CD4-positive, alpha-beta T cell treated with Interleukin-17A for 1 hour (primary cell): ENCODE results near the gene NUAK2.

Experiments
- DNase-seq: peaks from one replicate; pipeline ENCODE4 v3.0.0-alpha.2; 2020

The NUAK2 gene

DNA sequence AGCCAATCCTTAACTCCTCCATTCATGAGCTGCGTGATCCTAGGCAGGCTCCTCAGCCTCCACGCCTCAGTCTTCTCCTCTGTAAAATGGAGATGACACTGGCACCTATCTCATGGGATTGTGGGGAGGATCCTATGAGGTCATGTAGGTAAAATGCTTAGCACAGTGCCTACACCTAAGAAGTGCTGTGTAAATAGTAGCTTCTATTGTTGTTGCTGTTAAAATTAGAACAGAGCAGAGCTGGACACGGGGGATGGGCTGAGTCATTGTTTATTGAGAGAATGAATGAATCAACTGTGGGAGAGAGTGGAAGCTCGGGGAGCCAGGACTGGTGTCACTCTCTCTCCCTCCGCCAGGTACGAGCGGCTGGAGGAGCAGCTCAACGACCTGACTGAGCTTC, 50.8 kb downstream of the NUAK2 start:
- no peak for DNase-seq

DNA sequence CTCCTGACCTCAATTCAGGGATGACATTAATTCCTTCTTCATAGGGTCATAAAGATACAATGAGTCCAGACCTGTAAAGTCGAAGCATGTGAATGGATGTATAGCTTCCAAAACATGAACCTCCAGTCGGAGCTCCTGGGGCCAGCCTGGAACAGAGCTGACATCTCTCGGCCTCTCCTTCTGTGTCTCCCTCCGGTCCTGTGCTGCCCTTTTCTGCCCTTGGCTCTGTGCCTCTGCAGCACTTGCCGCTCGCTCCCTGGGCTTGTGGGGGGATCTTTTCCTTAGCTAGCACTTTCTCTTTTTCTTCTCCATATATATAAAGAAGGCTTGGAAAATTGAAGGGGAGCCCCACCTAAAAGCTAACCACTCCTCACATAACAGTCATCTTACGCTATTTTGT, 51.3 kb downstream of the NUAK2 start:
- DNase-seq: no peak

DNA sequence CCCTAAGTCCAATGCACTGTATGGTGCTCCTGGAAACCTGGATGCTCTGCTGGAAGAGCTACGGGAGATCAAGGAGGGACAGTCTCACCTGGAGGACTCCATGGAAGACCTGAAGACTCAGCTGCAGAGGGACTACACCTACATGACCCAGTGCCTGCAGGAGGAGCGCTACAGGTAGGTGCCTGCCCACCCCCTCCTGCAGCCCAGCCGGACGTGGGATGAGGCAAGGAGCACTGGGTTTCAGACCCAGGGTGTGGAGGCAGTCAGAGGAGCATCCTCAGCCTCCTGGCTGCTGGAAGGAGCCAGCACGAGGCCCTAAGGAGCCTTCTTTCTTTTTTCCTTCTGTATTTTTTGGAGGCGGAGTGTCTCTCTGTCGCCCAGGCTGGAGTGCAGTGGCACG, 51.8 kb downstream of the NUAK2 start:
- DNase-seq: no peak

DNA sequence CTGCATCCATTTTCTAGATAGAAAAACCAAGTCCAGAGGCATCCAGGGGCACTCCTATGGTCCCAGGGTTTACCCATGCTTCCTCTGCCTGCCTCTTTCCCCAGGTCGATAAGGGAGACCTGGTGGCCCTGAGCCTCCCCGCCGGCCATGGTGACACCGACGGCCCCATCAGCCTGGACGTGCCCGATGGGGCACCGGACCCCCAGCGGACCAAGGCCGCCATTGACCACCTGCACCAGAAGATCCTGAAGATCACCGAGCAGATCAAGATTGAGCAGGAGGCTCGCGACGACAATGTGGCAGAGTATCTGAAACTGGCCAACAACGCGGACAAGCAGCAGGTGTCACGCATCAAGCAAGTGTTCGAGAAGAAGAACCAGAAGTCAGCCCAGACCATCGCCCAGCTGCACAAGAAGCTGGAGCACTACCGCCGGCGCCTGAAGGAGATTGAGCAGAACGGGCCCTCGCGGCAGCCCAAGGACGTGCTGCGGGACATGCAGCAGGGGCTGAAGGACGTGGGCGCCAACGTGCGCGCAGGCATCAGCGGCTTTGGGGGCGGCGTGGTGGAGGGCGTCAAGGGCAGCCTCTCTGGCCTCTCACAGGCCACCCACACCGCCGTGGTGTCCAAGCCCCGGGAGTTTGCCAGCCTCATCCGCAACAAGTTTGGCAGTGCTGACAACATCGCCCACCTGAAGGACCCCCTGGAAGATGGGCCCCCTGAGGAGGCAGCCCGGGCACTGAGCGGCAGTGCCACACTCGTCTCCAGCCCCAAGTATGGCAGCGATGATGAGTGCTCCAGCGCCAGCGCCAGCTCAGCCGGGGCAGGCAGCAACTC, 52.5 kb downstream of the NUAK2 start:
- no peak for DNase-seq

DNA sequence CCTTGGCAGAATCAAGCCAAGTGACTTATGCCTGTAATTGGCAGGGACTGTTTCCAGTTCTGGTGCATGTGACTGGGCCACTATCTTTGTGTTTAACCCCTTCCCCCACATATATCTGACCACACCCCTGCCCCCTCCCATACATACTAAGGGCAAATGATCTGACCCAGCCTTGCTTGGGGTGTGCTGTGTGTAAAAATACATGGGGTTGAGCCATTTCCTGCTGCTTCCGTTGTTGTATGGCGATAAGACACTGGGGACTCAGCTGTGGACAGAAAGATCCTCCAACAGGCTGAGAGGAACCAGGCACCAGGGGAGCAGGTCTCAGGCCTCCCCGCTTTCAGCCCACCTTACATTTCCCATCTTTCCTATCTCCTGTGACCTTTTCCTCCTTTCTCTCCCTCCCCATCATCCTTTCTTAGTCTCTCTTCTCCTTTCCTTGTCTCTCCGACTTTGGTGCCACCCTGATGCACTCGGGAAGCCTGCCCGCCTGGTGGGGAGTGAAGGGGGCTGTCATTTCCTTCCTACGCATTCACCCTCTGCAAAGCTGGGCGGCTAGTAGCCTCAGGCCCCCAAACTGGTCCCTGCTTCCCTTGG, 54.1 kb downstream of the NUAK2 start:
- no peak for DNase-seq

DNA sequence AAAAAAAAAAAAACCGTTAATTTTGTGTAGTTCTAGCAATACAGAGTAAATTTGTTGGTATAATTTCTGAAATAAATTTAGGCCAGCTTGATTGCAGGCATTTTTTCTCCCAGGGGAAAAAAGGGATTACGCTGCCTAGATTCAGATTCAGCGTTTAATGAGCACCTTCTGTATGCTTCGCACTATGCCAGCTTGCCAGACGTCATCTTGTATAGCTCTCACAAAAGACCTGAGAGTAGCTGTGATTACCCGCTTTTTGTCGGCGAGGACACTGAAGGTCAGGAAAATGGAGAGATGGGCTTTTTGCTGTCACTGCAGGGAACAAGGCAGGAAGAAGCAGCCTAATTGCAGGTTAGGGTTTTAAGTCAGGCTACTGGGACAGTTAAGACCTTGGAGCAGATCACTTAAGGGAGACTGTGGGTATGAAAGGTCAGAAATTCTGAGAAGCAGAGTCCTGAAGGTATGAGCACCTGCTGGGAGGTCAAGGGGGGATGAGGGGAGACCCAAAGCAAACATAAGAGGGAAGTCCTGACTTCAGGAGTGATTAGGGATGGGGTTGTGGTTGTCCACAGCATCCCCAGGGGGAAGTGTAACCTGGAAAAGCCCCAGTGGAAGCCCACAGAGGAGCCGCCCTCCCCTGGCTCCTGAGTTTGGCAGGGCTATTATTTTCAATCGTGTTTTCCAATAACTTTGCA, 54.8 kb downstream of the NUAK2 start:
- DNase-seq: no peak

DNA sequence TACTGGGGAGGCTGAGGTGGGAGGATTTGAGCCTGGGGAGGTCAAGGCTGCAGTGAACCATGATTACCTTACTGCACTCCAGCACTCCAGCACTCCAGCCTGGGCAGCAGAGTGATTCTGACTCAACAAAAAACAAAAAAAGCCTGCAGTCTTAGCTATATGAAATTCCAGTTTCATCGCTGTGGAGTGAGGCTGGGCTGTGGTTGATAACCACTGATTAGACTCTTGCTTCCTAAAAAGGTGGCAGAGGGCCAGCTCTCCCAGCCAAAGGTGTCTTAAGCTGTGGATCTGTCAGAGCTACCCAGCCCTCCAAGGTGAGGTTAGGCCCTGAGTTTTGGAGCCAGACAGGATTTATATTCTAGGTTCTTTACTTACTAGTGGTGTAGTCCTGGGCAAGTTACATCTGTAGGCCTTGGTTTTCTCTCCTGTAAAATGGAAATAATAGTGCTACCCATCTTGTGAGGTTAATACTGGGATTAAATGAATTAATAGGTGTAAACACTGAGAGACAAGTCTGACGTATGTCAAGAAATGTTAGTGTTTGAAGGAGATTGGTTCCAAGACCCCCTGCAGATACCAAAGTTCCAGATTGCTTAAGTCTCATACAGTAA, 57.9 kb downstream of the NUAK2 start:
- DNase-seq: no peak

DNA sequence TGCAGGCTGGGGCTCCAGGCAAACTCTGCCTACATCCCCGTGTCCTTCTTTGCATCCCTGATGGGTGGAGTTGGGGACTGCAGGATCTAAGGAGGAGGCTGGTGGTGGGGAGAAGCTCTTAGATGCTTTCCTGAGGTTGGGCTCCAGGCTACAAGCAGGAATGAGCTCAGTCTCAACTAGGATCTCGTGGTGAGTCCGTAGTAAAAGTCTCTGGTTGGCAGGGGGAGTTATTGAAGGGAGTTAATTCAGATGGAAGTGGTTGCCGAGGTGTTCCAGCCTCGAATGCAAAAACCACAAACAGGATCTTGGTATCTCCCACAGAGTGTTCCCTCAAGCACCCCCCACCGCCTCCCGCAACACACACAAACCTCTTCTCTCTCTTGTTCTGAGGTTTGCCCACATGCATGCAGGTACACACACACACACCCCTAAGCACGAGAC, 58.8 kb downstream of the NUAK2 start:
- no peak for DNase-seq

DNA sequence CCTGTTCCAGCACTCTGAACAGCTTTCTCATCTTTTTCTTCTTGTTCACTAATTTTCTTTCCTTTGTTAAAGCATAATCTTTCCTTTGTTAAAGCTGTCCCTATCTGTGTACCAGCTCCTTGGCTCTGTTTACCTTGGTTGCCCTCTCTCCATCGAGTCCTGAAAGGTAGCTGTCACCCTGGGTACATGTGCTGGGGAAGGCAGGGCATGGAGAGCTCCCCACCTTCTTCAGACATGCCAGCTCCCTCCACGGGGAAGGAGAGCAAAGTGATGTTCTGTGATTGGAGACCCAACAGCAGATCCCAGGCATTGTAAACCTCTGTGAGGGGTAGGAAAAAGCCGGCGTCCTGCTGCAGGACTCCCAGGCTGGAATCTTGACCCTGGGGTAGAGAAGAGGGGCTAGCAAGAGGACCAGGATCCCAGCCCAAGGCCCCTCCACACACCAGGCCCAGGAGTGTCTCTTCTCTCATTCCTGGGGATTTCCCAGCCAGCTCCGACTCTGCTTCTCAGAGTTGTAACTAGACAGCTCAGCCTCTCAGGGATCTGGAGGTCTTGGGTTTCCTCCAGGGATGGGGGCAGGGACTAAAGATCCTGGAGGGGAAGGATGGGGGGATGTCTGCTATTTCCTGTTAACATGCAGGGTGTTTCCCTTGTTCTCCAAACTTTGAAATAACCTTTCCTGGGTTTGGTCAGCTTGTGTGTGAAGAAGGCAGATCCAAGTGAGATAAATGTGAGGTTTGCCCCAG, 59.4 kb downstream of the NUAK2 start:
- DNase-seq: no peak

DNA sequence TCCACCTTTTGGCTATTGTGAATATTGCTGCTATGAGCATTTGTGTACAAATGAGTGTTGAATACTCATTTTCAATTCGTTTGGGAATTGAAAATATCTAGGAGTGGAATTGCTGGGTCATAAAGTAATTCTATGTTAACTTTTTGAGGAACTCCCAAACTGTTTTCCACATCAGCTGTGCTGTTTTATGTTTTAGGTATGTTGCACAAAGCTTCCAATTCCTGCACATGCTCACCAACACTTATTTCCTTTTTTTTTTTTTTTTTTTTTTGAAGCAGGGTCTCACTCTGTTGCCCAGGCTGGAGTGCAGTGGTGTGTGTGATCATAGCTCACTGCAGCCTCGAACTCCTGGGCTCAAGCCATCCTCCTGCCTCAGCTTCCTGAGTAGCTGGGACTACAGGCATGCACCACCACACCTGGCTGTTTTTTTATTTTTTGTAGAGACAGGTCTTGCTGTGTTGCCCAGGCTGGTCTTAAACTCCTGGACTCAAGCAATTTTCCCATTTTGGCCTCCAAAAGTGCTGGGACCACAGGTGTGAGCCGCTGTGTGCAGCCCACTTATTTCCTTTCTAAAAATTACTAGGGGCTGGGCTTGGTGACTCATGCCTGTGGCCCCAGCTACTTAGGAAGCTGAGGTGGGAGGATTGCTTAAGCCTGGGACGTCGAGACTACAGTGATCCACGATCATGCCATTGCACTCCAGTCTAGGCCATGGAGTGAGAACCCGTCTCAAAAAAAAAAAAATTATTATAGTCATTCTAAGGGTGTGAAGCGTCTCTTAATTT, 60.4 kb downstream of the NUAK2 start:
- no peak for DNase-seq

DNA sequence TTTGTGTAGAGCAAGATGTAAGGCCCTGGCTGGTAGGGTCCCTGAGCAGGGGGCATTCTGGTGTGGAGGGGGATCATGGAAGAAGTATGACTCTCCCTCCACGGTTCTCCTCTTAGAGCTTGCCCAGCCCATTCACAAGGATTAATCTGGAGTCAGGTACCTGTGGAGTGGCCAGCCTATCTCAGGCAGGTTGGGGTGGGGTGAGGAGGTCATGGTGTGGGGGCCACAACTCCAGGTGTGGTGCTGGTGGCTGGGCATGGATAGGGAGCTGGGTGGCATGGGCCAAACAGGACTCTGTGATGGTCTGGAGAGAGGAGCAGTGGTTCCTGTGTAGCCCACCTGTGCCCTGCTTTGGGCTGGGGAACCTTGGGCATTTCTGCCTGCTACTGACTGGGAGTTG, 61.5 kb downstream of the NUAK2 start:
- no peak for DNase-seq

DNA sequence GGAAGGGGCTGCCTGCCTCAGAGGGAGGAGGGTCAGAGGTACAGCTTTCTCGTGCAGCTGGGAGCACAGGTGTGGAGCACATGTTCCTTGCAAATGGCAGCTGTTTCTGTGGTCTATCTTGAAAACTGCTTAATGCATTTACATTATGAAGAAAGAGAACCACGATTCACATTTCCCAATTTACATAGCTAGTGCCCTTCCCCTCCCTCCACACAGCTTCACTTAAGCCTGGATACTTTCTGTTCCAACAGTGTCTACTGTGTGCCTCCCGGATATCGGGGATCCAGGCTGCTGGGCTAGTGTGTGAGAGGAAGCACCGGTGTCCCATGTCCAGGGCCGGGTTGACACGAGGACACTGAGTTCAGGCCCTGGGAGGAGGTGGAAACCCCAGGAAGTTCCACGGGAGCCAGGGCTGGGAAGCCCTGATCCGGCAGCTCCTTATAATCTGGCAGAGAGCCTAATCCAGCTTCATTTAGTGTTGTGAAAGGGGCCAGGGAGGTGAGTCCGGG, 62.2 kb downstream of the NUAK2 start:
- no peak for DNase-seq

DNA sequence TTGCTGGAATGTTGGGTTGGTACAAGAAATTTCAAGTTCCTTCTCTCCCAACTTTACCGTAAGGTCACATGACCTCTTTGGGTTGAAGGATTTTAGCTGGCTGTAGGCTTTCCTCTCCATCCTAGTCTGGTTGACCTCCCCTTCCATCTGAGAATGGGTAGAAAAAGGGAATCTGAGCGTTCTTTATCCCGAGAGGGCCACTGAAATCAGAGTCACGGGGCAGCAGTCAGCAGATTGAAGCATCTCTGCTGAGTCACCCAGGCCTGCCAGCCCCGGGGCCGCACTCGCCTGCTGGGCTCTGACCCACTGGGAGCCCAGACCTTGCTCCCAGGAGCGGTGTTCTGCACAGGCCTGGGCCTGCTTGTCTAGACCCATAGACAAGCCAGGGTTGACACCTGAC, 62.8 kb downstream of the NUAK2 start:
- DNase-seq: no peak

DNA sequence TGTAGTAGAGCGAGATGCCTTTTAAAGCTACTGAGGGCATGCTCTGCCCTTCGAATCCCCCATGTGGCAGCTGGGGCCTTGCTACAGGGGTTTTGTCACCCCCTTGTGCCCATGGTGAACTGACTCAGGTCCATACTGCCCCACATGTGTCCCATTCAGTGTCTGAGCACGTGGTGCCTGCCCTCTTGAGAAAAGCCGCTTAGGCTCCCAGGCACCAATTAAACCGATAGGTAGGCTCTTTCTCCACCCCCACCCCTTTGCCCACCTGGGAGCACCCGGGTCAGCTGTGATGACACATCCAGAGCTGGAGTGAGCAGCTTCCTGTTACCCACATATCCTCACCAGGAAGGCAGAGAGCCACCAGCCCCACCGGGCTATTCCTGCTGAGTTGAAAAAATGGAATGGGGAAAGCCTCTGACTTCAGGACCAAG, 63.3 kb downstream of the NUAK2 start:
- no peak for DNase-seq

DNA sequence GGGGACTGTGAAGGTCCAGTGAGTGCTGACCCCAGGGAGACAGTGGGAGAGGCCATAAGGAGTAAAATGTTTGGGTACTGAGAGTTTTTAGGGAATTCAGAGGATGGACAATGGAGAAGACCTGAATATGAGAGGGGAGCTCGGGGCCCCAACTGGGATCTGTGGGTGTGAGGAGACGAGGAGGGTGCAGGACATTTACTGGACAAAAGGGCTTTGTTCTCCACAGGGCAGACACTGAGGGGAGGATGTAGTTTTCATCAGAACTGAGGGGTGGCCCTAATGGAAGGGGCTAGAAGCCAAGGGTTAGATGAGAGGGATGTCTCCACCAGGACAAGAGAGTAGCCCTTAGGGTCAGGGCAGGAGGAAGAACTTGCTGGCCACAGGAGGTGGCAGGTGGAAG, 63.8 kb downstream of the NUAK2 start:
- DNase-seq: no peak

DNA sequence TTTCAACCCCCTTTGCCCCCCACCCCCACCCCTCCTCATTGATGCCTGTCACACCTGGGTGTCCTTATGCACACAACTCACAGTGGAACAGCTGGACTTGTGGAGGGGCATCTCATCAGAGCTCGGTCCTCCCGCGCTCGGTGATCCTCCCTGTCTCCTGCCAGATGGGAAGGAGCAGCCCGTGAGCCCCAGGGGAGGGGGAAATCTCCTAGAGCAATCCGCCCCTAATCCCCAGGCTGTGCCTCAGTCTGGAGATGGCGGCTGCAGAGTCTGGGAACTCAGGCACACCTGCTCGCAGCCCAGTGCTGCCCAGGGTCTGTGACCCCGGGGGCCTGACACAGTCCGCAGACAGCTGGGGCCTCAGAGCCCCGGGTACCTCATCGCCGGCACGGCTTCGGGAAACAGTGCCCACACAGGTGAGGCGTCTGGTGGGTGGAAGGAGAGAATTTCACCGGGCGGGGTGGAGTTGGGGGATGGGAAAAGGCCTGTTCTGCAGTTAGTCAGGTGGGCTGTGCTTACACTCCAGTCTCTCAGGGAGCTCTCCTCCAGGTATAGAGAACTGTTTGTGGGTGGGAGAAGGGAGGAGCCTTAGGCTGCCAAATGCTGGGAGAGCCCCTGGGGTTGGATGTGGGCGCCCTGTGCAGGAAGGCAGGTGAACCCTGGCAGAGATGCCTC, 64.5 kb downstream of the NUAK2 start:
- no peak for DNase-seq

DNA sequence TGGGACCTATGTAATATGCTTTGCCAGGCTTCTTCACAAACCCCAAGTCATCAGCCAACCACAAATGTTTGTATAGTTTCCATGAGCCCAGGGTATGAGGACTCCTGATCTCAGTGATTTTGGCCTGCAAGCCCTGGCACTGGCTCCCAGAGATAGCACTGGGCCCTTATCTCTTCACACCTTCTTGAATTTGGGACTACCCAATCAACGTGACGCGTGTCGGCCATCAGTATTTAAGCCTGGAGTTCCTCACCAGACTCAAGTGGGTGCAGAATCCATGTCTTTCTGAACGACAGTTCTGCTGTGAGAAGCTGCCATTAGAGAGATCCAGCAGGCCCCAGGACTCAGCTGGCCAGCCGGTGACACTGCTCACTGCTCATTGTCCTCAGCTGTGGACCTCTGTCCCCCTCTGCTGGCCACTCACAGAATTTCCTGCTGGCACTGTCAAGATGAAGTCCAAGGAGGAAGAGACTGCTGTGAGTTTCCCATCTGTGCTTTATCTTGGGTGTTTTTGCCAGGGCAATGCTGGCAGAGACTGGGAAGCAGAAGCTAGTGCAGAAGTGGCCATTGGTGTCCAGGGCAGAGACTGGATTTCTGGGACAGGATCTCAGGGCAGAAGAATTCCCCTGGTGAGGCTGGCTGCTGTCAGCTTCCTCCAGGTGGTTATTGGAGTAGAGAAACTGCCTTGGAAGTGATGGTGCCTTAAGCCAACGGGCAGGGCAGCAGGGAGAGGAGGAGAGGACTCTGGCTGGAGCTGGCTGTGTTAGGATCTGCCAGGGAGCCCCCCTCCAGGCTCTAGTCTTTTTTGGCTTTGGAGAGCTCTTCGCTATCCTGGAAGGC, 65.4 kb downstream of the NUAK2 start:
- peak; percentile 87 for DNase-seq
